HuH-7.5 (cell line): ENCODE results near the gene NXN.
"Not testable (repeated sequence)": the region's sequence is repeated elsewhere in the genome, so short reads cannot be mapped to it uniquely, and the experiment has no call there.

ENCODE experiments used
- DNase-seq: peaks from one replicate; pipeline ENCODE4 v3.0.0; 2011; ENCODE audit warnings: low spot score

NXN gene

DNA sequence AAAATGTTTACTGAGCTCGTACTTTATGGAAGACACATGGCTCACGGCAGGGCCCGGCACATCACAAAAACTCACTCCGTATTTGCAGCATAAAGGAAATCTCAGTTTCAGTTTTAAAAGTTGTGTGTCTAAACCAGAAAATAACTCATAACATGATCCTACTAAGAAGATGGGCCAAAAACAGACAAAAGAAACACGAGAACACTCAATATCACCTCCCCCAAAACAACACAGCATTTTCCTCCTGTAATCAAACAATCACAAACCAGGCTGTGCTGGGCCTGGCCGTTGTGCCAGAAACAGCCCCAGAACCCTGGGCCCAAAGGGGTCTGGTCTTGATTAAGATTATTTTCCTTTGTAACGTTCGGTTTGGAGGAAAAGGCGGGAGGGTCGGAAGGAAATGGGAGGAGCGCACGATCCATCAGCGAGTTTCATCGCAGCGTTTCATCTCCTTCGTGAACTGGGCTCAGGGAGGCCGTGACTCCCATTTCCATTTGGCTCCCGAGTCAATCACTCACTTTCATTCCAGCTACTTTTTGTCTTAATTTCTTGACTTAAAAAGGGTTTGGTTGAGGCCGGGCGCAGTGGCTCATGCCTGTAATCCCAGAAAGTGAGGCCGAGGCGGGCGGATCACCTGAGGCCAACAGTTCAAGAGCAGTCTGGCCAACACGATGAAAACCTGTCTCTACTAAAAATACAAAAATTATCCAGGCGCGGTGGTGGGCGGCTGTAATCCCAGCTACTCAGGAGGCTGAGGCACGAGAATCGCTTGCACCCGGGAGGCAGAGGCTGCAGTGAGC is 61.4 kb downstream of the NXN start:
- DNase-seq = no peak

DNA sequence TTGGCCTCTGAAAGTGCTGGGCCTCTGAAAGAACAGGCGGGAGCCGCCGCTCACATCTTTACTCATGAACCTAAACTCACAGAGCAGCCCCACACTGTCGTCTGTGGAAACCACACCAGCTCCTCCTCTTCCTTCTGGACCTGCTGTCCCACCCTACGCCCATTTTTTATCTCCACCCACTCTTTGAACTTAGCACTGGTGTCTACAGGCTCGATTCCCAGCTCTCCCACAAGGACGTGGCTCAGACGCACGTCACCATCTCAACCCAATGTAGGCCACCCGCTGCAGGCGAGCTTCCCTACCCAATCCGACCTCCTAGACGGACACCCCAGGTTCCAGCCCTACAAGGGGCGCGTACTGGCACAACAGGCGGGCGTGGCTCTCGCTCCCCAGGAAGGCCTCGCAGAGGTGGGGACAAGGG is 62.2 kb downstream of the NXN start:
- DNase-seq = no peak

DNA sequence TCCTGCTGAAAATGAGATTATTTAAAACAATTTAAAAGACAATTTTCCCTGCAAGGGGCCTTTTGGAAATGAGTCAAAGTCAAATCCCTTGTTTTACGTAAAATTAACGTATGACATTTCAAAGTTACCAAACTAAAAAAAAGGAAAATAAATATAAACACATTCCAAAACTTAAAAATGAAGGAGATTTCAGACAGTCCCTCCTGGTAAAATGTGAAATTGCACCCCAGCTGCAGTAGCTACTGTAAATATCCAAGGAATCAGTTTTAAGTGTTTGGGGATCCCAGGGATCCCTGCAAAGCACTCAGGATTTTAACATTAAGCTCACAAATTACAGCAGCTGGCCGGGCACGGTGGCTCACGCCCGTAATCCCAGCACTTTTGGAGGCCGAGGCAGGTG is 63.3 kb downstream of the NXN start:
- DNase-seq = no peak

DNA sequence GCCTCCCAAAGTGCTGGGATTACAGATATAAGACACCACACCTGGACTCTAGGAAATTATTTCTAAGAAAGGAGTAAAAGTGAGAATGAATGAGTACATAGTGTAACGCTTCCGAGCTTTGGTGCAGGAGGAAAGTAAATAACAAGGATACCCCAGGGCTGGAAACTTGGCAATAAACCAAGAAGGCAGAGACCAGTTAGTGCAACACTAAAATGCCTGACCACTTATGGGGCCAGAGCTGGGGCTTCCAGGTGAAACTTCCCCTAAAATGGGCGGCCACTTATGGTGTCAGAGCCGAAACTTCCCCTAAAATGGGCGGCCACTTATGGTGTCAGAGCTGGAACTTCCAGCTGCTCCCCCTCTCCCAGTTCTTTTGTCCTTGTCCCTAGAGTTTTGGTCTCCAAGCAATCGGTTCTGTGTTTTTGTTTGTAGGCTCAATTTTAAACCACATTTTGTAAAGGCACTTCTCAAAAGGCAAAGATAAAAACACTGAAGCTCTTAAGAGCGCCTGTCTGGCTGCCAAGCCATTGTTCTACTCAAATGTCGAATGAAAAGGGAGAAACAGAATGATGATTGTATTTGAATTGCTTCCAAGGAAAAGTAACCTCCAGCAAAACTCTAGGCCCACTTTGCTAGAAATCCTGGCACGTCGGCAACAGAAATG is 63.9 kb downstream of the NXN start:
- no peak for DNase-seq

DNA sequence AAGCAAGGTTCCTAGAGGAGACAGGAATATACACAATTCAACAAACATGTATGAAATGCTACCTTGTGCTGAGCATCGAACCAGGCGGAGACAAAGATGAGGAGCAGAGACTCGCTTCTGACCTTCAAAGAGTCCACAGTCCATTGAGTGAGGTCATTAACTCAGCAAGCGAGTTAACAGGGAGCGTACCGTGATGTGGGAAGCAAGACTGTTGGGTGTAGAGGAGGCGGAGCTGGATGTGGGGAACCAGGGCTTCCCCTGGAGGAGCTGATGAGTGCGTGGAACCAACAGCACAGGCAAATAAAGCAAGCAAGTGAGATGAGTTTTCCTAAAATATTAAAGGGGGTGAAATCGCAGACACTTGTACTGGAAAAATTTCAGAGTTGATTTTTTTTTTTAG is 65.0 kb downstream of the NXN start:
- DNase-seq = no peak

DNA sequence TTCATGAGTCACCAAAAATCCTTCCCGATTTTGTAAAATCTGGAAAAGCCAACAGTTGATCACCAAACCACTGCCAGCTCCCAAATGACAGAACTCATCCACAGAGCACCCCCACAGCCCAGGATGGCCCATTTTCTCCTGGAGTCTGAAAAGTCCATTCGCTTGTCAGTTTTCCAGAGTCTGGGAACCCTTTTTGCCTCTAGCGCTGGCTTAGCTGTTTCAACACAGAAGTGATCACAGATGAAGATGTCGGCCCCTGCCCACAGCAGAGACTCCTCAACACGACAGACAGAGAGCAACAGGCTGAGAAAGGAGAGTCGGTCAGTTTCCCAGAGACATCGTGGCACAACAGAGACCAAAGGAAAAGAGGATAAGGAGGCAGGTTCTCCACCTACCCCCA is 66.4 kb downstream of the NXN start:
- DNase-seq = no peak

DNA sequence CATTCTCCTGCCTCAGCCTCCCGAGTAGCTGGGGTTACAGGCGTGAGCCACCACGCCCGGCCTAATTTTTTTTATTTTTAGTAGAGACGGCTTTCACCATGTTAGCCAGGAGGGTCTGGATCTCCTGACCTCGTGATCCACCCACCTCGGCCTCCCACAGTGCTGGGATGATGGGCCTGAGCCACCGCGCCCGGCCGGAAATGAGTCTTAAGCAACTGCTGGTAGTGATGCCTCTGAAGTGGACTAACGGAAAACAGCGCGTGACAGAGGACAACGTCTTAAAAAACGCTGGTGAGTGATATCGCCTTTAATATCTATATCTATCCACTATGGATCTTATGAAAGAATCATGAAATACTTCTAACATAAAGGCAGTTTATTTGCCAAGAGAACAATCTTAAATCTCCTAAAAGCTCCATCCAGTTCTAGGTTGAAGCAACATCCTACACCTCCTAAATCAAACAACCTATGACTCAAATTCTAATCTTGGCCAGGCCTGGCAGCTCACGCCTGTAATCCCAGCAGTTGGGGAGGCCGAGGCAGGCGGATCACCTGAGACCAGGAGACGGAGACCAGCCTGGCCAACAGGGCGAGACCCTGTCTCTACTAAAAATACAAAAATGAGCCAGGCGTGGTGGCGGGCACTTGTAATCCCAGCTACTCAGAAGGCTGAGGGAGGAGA is 69.8 kb downstream of the NXN start:
- no peak for DNase-seq

DNA sequence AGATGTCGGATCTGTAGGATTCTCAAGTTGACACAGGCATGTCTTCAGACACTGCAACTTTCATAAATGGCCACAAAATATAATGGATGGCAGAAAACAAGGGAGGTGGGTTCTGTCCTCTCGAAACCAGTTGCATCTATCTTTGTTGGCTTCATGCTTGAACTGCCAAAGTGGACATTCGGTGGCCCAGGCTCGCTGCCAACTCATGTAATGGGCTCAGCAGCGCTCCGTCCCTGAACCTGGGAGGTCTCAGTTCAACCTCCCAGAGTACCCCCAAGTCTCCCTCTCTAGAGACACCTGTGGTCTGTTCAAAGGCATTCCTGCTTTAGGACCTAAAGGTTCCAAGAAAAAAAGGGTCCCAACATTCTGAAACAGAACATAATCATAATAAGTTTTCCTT is 71.9 kb downstream of the NXN start:
- no peak for DNase-seq

DNA sequence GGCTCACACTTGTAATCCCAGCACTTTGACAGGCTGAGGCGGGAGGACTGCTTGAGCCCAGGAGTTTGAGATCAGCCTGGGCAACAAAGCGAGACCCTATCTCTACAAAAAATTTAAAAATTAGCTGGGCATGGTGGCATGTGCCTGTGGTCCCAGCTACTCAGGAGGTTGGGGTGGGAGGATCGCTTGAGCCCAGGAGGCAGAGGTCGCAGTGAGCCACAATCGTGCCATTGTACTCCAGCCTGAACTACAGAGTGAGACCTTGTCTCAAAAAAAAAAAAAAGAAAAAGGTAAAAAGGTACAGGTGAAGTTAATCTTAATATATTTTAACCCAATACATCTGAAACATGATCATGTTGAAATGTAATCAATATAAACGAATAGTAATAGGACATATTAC is 73.9 kb downstream of the NXN start:
- not testable (repeated sequence) for DNase-seq

DNA sequence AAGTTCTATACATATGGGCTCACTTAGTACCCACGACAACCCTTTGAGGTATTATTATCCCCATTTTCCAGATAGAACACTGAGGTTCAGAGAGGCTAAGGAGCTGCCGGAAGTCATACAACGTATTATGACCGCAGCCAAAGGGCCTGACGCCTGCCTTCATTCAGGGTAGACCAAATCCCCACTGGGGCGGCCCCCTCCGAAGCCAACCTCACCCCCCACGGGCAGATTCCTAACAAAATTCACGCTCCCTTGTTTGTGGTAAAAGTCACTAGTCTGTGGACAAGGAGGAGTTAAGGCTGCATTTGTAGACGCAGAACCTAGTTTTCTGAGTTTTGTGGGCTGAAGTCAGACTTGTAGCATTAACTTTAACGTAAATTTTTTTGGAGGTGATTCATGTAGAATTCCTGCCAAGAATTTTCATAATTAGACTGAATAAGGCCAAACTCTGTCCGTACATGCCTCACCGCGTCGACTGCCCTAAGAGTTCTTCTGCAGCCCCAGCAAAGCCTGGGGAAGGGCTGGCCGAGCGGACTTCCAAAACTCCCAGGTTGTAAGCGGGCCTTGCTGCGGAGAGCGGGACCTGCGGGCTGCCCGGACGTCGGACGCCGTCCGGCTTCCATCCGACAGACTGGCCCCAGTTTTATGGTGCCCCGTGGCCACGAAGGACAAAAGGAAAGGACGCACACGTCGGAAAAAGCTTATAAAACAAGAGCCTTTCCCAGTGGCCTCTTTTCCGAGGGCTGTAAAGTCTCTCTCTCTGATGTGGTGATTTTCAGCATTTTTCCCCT is 75.7 kb downstream of the NXN start:
- DNase-seq = no peak

DNA sequence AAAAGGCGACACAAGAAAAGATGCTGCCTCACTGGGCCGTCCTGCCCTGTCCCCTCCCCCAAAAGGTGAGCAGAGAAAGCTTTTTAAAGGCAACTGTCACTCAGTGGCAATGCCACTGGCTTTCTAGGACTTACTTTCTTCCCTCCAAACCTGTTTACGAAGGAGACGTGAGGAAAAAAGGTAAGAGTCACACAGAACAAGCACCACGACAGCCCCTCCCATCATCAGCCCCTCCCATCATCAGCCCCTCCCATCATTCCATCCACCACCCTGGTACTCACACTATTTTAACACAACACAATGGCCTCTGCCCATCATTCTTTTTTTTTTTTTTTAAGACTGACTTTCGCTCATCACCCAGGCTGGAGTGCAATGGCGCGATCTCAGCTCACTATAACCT is 77.1 kb downstream of the NXN start:
- DNase-seq = no peak

DNA sequence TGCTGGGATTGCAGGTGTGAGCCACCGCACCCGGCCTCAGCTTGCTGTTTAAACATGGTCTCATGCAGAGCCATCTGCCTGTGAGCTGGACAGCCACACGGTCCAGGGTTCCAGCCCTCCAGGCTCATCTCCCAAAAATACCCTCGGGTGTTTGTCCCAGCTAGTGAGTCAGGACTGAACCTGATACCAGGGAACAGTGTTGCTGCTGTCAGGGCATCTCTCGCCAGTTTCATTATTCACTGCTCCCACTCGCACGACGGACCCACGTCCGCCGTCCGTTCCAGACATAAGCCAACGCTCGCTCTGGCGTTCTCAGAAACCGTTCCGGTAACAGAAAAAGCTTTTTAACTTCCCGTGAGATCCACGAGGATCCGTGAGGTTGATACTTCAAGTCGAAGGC is 77.6 kb downstream of the NXN start:
- no peak for DNase-seq

DNA sequence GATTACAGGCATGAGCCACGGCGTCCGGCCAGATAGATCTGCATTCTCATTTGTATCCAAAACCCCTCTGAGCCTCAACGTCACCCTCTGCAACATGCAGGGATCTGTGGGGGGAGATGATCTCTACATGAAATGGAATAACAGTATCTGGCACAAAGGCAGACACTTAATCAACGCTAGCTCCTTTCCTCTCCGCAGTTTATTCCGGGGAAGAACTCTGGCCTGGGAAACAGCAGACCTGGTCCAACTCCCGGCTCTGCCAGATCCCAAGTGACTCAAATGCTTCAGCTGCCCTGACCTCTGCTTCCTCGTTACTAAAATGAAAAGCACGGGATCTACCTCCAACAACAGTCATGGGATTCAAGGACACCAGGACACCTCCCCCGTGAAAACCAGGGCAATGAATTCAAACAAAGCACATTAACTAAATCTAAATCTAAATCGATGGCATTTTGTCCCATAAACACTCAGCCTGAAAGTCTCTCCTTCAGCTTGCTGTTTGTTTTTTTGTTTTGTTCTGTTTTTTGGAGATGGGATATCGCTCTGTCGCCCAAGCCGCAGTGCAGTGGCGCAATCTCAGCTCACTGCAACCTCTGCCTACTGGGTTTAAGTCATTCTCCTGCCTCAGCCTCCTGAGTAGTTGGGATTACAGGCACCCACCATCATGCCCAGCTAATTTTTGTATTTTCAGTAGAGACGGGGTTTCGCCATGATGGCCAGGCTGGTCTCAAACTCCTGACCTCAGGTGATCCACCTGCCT is 78.2 kb downstream of the NXN start:
- DNase-seq = no peak

DNA sequence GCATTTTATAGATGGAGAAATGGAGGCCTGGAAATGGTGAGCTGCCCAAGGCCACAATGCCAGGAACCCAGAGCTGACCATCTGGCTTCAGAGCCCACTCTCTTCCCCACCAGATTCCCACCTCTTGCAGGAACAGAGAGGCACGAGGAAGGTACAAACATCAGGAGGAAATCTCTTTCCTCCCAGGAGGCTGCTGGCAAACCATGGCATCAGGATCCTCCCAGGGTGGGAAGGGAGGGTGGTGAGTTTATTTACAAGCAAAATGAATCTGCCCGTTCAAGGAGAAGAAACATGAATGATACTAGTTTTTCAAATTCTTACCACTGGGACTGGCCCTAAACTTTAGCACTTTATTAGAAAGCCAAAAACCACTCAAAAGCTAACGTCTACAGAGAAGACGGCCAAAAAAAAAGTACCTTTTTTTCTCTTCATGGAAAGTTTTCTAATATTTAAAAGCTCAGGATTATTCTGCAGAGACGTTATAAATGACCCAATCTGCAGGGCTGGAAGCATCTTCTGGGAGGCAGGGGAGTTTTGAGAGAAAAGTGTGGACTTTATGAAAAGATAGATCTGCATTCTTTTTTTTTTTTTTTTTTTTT is 79.1 kb downstream of the NXN start:
- DNase-seq = no peak

DNA sequence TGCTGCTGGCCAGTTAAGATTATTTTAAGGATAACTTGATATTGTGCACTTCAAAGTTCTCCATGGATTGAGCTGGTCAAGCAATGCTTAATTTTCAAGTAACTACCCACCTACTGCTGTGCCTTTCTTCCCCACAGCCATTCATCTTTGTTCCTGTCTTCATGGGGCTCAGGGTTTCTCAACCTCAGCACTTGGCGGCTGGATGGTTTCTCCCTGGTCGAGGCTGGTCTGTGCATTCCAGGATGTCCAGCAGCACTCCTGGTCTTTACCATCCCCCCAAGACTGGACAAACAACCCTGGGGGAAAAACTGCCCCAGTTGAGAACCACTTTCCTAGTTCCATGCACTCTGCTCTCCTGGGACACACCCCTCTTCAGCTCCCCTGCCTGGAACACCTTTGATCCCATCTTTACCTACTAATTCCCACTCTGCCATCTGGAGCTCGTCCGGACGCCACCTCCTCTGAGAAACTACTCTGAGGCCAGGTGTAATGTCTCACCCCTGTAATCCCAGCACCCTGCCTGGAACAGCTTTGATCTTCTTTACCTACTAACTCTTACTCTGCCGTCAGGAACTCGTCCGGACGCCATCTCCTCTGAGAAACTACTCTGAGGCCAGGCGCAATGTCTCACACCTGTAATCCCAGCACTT is 81.5 kb downstream of the NXN start:
- DNase-seq = no peak

DNA sequence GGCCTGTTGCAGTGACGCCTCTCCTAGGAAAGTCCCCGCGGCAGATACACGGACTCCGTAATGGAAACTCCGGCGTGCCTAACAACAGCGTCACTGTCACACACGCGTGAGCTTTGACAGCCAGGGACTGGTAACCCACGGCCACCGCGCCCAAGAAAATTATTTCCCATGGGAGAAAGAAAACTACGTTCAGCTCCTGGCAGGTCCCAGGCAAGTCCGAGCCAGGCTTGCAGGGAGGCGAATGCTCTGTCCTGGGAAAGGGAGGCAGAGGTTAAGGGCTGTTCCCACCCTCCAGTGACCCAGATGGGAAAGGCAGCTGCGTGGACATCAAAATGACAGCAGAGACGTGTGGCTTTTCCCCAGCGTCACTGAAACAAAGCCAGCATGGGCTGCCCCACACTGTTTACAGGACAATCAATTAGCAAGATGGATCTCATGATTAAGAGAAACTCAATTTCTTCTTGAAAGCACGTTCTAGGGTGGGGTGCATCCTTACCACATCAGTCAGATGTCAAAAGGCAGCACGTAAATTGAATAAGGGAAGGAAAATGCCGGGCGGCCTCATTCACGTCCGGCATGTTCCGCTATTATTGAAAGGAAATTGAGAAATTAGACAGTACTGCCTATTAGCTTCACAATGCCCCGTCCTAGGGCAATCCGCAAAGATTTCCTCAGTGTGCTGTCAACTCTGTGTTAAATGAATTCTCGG is 82.5 kb downstream of the NXN start:
- DNase-seq = no peak

DNA sequence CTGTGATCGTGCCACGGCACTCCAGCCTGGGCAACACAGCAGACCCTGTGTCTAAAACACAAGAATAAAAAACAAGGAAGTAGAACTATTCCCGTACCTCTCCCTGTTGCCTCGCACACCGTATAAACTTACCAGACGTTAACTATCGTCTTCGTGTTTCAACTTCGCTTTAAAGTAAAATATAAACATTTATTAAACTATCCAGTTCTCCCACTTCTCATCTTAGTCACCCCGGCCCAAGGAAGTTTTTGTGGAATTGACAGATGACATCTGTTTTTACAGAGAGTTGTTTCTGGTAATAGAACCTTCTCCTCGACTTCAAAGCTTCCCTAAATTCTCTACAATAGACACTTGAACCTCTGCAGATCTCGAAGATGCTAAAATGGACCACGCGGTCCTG is 83.1 kb downstream of the NXN start:
- DNase-seq = no peak

DNA sequence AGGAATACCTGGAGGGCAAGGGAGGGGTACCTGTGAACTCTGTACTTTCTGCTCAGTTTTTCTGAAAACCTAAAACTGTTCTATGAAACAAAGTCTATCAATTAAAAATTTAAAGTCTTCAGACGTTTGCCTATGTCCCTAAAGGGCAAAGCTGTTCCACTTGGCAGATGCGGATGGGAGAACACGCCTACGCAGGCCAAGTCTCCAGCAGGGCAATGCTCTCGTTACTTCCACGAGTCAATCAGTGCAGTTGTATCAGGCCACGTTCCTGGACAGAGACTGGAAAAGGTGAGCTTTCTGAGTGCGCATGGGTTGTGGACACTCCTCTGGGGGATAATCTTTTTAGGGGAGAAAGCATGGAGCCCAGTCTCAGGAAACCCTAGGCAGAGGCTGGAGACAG is 86.6 kb downstream of the NXN start:
- DNase-seq = no peak

DNA sequence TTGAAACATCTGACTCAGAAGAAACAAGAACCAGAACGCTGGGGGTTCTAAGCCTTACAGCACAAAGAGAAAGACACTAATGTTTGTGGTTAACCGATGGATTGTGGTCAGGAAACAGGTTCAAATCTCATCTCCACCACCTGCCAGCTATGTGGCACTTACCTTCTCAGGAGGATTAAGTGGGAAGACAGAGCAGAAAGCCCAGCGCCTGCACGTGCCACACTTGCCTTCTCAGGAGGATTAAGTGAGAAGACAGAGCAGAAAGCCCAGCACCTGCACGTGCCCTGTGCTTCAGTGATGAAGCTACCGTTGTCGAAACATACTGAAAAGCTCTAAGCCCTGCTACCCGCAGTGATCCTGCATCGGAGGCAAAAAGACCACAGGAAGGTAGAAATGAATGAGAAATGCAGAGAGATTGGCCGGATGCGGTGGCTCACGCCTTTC is 90.6 kb downstream of the NXN start:
- DNase-seq = no peak

DNA sequence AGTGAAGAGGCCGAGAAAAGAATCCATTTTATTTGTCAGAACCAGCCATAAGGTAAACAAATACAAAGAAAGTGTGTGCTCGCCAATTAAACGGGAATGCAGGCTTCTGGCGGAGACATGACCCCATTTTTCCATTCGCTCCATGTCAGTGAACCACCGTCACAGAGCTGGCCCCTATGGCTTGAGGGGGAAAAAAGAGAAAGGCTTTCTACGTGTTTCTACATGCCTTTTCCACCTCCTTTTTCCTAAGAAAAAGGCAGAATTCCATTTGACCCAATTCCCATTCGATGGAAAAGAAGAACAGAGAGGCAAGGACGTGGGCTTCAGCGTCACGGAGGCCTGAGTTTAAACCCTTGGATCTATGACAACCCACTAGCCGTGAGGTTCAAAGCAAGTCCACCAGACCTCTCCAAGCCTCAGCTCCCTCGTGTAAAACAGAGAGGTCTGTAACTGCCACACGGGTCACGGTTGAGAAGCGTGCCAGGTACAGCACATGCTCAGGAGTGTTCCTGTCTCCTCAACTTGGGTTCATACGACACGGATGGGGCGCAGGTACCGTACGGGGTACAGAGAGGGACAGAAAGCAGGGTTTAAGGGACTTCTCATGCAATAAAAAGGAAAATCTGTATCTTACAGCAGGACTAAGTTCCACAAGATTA is 91.9 kb downstream of the NXN start:
- DNase-seq = no peak
